Colonic mucosa (tissue), 4 donors: Measurements from ENCODE around the gene PGPEP1. TPM values are rescaled to one million over a fixed set of nuclear protein-coding genes. Genes with fewer than 3 reads are reported as not detected.
A peak's percentile ranks its signal among the peaks of the same experiment; 100 is the strongest.

Experiments
- DNase-seq: peaks from one replicate; pipeline ENCODE4 v3.0.0-alpha.2; 2020
- H3K27ac ChIP-seq: fragments of 200-600 bp; one replicate; pipeline ENCODE4 v1.8.0; 2021
- H3K27me3 ChIP-seq: fragments of 200-600 bp; one replicate; pipeline ENCODE4 v1.8.0; 2021
- H3K36me3 ChIP-seq: fragments of 200-600 bp; one replicate; pipeline ENCODE4 v1.8.0; 2021
- H3K4me1 ChIP-seq: fragments of 200-600 bp; one replicate; pipeline ENCODE4 v1.8.0; 2021; ENCODE audit warnings: mild to moderate bottlenecking
- H3K4me3 ChIP-seq: fragments of 200-600 bp; one replicate; pipeline ENCODE4 v1.8.0; 2021
- H3K9ac ChIP-seq, 2 donors: one replicate each; pipeline ENCODE4 v1.7.0; 2013; ENCODE audit warnings: control low read depth in 2 of 2, low read depth in 2 of 2, low read length in 2 of 2
- H3K9me3 ChIP-seq: fragments of 200-600 bp; one replicate; pipeline ENCODE4 v1.8.0; 2021
- intact Hi-C: fragments of 100-400 bp; cut with DNase I; formaldehyde crosslinking; loops from one replicate; pipeline ENCODE4 v1.14.1; 2022
- total RNA-seq, 2 donors: library from RNA; stranded (reverse); fragmentation: NEBNext Ultra II Directional in 1 of 2; extraction: Animal tissue kit (Norgen Biotek cat#: 25700) in 1 of 2; gene quantifications; one replicate each; pipeline ENCODE4 v1.2.1, GENCODE V29; 2021
- TF ChIP-seq, protein P1 (sequence below): fragments of 200-600 bp; IDR thresholded peaks from one replicate; pipeline ENCODE4 v1.8.0; 2022; ENCODE audit warnings: antibody characterized with exemption, mild to moderate bottlenecking
- donor health status: healthy.
- donor health status: DM: no; HTN: no; CAD: no.
- donor health status: DM: no; HTN: no; CAD: no.

PGPEP1 gene
- total RNA-seq, 2 donors from 2014 or later, result 62.6 to 99.0 TPM

DNA sequence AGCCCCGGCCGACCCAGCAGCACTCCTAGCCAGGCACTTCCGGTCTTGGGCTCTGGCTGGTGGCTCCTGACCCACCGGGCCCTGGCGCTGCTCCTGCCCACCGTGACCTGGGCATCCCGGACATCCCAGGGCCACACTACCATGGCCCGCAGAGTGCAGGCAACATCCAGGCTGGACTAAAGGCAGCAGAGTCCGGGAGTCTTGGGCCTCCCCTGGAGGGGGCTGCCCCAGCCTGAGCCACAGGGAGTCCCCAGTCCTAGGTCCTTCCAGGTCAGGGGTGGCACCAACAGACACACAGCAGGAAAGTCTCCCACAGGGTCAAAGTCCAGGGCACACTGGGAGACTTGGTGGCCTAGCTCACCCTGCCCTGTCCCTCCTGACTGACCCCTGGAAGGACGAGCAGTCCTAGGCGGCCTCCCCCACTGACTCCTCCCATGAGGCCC lies 28.3 kb upstream of the PGPEP1 start:
- Histone ChIP-seq H3K4me1 (peaks cover 13% of the 10 kb centered on the region), H3K9ac (peak overlapping the region in 1 of 2 donors; percentile 62), H3K9me3 (no peaks in the 10 kb centered on the region), H3K36me3 (no peaks in the 10 kb centered on the region), H3K27ac (no peak overlapping the region), H3K27me3 (no peaks in the 10 kb centered on the region), H3K4me3 (no peak overlapping the region)
- no peak for DNase-seq
- intact Hi-C loops, result no loop called here
- TF ChIP-seq, protein P1, sequence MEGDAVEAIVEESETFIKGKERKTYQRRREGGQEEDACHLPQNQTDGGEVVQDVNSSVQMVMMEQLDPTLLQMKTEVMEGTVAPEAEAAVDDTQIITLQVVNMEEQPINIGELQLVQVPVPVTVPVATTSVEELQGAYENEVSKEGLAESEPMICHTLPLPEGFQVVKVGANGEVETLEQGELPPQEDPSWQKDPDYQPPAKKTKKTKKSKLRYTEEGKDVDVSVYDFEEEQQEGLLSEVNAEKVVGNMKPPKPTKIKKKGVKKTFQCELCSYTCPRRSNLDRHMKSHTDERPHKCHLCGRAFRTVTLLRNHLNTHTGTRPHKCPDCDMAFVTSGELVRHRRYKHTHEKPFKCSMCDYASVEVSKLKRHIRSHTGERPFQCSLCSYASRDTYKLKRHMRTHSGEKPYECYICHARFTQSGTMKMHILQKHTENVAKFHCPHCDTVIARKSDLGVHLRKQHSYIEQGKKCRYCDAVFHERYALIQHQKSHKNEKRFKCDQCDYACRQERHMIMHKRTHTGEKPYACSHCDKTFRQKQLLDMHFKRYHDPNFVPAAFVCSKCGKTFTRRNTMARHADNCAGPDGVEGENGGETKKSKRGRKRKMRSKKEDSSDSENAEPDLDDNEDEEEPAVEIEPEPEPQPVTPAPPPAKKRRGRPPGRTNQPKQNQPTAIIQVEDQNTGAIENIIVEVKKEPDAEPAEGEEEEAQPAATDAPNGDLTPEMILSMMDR, result no peak

DNA sequence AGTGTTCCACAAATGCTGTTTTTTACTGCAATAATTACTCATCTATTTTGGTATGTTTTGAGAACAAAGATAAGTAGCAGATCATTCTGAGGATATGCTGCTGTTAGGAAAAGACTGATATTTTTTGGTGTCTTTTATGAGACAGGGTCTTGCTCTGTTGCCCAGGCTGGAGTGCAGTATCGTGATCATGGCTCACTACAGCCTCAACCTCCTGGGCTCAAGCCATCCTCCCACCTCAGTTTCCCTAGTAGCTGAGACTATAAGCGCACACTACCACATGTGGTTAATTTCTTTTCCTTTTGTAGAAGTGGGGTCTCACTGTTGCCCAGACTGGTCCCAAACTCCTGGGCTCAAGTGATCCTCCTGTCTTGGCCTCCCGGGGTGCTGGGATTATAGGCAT lies 27.0 kb upstream of the PGPEP1 start:
- intact Hi-C loops, result no loop called here
- Histone ChIP-seq H3K4me1 (peaks cover 16% of the 10 kb centered on the region), H3K27me3 (no peaks in the 10 kb centered on the region), H3K9ac (no peak overlapping the region), H3K27ac (no peak overlapping the region), H3K36me3 (no peaks in the 10 kb centered on the region), H3K4me3 (no peak overlapping the region), H3K9me3 (no peaks in the 10 kb centered on the region)
- TF ChIP-seq, protein P1, result no peak
- DNase-seq, result no peak

DNA sequence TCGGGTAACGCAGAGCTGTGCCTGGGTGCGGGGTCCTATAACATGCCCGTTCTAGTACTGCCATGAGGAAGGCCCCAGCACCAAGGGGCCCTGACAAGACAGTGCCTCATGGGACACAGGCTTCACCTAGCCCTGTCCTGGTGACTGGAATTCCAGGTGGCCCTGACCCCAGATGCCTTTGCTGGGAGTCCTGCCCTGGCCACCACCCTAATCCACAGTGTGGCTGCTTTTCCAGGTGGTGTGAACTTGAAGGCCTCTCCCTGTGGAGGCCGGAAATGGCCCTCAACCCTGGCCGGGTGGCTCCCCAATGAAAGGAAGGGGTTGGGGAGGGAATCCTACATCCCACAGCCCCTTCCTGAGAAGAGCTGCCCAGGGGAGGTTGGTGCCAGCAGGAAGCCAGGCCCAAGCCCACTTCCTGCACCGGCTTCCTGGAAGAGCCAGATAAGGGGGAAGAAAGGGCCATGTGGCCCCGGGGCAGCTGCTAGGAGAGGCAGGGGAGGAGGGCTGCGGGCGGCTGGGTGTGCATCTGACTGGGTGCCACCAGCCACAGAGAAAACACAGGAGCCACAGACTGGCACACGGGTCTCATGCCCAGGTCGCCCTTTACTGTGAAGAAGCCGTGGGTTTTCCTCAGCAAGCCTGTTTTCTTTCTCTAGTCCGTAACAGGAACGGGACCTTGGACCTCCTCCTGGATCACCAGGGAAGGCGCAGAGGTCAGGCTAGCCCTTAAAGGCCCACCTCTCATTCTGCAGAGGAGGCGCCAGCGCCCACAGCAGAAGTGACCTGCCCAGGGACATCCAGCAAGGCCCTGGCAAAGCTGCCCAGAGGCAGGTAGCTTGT lies 22.2 kb upstream of the PGPEP1 start:
- Histone ChIP-seq H3K4me3 (no peak overlapping the region), H3K36me3 (no peaks in the 10 kb centered on the region), H3K4me1 (peaks cover 35% of the 10 kb centered on the region), H3K27ac (peak overlapping the region; percentile 89), H3K9ac (peak overlapping the region; percentile 31 to 92), H3K9me3 (no peaks in the 10 kb centered on the region), H3K27me3 (no peaks in the 10 kb centered on the region)
- TF ChIP-seq, protein P1, result no peak
- DNase-seq, result no peak
- intact Hi-C loops, result loop anchor here (2.0 kb wide), 1 partner anchor 35 kb away; no protein-coding TSS in a partner anchor

DNA sequence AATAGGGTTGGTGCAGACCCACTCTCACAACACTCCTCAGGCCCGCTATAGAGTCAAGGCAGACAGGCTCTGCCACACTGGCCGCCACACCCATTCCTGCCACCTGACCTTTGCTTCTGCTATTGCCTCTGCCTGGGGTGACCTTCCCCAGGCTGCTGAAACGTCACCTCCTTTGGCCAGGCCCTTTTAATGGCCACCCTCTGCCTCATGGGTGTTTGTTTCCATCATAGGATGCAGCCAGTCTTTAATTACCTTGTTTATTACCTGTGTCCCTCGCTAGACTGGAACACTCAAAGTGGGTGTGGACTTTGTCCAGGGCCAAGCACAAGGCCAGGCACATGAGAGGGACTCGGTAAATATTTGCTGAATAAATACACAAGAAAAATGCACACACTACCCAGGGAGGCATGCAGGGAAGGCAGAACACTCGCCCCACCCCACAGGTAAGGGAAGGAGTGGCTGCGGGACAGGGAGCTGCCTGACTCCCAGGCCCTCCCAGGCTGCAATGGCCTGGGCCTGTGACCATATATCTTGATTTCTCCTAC lies 20.7 kb upstream of the PGPEP1 start:
- TF ChIP-seq, protein P1, result no peak
- Histone ChIP-seq H3K4me1 (peaks cover 42% of the 10 kb centered on the region), H3K27me3 (no peaks in the 10 kb centered on the region), H3K9me3 (no peaks in the 10 kb centered on the region), H3K36me3 (no peaks in the 10 kb centered on the region), H3K4me3 (no peak overlapping the region), H3K9ac (peak overlapping the region; percentile 19 to 98), H3K27ac (peak overlapping the region; percentile 89)
- intact Hi-C loops, result loop anchor here (2.0 kb wide), 1 partner anchor 37 kb away; no protein-coding TSS in a partner anchor
- DNase-seq, result peak; percentile 92

DNA sequence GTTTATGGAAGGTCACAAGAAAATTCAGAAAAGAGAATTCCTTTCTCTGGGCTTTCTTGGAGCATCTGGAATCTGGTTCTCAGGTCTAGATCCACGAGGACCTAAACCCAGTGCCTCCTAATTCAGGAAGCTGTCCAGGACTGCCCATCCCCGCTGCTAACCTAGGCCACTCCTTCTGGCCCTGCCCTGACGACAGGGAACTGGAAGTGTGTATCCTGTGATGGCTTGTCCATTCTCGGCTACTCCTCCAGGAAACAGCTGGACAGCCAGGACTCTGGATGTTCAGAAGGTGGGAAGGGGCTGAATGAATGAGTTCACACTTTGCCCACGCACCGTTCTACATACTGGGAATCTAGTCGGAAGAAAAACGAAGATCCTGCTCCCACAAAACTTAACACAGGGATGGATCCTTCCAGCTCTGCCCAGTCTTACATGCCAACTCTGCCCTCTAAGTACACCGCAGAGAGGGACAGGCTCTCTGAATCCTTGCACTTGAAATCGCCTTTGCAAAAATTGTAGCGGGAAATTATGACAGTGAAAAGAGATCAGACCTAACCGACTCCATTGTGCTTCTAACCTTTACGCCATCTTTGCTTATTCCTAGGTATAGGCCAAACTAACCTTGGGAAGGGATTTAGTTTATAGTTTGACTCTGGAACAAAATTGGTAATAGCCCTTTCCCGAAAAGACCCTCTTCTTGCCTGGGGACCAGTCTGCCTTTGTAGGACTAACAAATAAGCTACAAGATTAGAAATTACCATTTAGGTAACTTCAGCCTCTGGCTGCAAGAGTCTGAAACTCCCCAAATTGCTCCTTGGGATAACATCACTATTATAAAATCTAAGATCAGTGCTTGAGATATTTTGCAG lies 19.3 kb upstream of the PGPEP1 start:
- DNase-seq, result peak; percentile 88
- TF ChIP-seq, protein P1, result no peak
- Histone ChIP-seq H3K4me3 (no peak overlapping the region), H3K27ac (peak overlapping the region; percentile 89), H3K27me3 (no peaks in the 10 kb centered on the region), H3K4me1 (peaks cover 42% of the 10 kb centered on the region), H3K9ac (peak overlapping the region; percentile 24 to 98), H3K36me3 (no peaks in the 10 kb centered on the region), H3K9me3 (no peaks in the 10 kb centered on the region)
- intact Hi-C loops, result no loop called here
